Temporal lobe (tissue), 2 donors: ENCODE results near the gene MTHFS. TPM values are rescaled to one million over a fixed set of nuclear protein-coding genes. Genes with fewer than 3 reads are reported as not detected.

ENCODE experiments used
- small RNA-seq: library from RNA; depleted of rRNA; stranded (forward); fragments of <200 nt; gene quantifications from one replicate; pipeline ENCODE3, GENCODE V24; 2014; ENCODE audit warnings: low replicate concordance
- total RNA-seq: library from RNA; depleted of rRNA; stranded (reverse); fragments of >200 nt; gene quantifications from one replicate; pipeline ENCODE4 v1.2.3, GENCODE V29; 2014

The MTHFS gene
- total RNA-seq, 1 donor from 2014 or later: 6.9 TPM

Small RNA genes lying within 50 kb of the gene (small RNA-seq; reads per million reads assigned to genes)
- gene RNU6-667P: not detected

Other genes with a start within 250 kb of the MTHFS start
- 0.49 TPM for gene BCL2A1, start 74.2 kb upstream of the MTHFS start, total RNA-seq
- gene ZFAND6, start 162.7 kb upstream of the MTHFS start, total RNA-seq: 76.5 TPM